C4-2B (cell line): ENCODE data around the gene AGFG1.

Source experiments
- CTCF ChIP-seq: fragments of 450-650 bp; conservative IDR thresholded peaks from 2 replicates; pipeline ENCODE4 v1.5.1; 2017; ENCODE audit warnings: mild to moderate bottlenecking
- ZFX ChIP-seq: fragments of 450-650 bp; IDR thresholded peaks from 2 replicates; pipeline ENCODE4 v1.6.1; 2017

DNA sequence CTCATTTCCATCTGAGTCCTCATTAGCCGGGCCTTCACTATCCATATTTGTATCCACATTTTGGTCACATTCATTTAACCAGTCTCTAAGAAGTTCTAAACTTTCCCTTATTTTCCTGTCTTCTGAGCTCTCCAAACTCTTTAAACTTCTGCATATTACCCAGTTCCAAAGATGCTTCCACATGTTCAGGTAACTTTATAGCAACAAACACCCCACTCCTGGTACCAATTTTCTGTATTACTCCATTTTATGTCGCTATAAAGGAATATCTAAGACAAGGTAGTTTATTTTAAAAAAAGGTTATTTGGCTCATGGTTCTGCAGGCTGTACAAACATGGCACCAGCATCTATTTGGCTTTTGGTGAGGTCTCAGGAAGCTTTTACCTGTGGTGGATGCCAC is 38.8 kb upstream of the AGFG1 start:
- TF ChIP-seq CTCF (no peak), ZFX (no peak)
